Lung (tissue), 12 donors: ENCODE measurements around the gene CACNA1I. TPM values are rescaled to one million over a fixed set of nuclear protein-coding genes. Genes with fewer than 3 reads are reported as not detected.

Experiments used
- ATAC-seq: fragments of 200-7000 bp; cut with Tn5 transposase; one replicate; pipeline ENCODE4 v1.9.1; 2020; ENCODE audit warnings: moderate number of reproducible peaks; ENCODE audit not compliant: insufficient read depth, low FRiP score
- DNase-seq, 3 donors: peaks; one replicate each; pipeline ENCODE4 v3.0.0-alpha.2; 2013 to 2017
- H3K27ac ChIP-seq, 2 donors: one replicate each; pipeline ENCODE4 v1.5.1; 2013; ENCODE audit warnings: mild to moderate bottlenecking in 2 of 2, moderate library complexity in 2 of 2, control low read depth in 1 of 2, inconsistent platforms in 1 of 2, low read depth in 1 of 2, low read length in 1 of 2
- H3K27me3 ChIP-seq, 3 donors: one replicate each; pipeline ENCODE4 v1.5.1; 2013; ENCODE audit warnings: low read length in 2 of 3; ENCODE audit not compliant: control insufficient read depth in 3 of 3, insufficient read depth in 3 of 3
- H3K36me3 ChIP-seq, 4 donors: one replicate each; pipeline ENCODE4 v1.5.1; 2013; ENCODE audit warnings: low read length in 4 of 4, mild to moderate bottlenecking in 1 of 4, moderate library complexity in 1 of 4; ENCODE audit not compliant: control insufficient read depth in 4 of 4, insufficient read depth in 4 of 4
- H3K4me1 ChIP-seq, 5 donors: one replicate each; pipeline ENCODE4 v1.5.1; 2013; ENCODE audit warnings: low read length in 5 of 5, mild to moderate bottlenecking in 2 of 5, moderate library complexity in 1 of 5; ENCODE audit not compliant: control insufficient read depth in 5 of 5, insufficient read depth in 5 of 5
- H3K4me3 ChIP-seq: one replicate; pipeline ENCODE4 v1.5.1; 2013; ENCODE audit warnings: mild to moderate bottlenecking, control low read depth, moderate library complexity
- H3K9ac ChIP-seq, 2 donors: one replicate each; pipeline ENCODE4 v1.5.1; 2013; ENCODE audit warnings: low read length in 2 of 2, control low read depth in 1 of 2; ENCODE audit not compliant: insufficient read depth in 1 of 2
- H3K9me3 ChIP-seq, 4 donors: one replicate each; pipeline ENCODE4 v1.5.1; 2013; ENCODE audit warnings: low read length in 3 of 4, mild to moderate bottlenecking in 1 of 4, moderate library complexity in 1 of 4; ENCODE audit not compliant: control insufficient read depth in 4 of 4, insufficient read depth in 3 of 4
- WGBS, 2 donors: extraction: QIAGEN DNeasy Blood & Tissue Kit; methylation state at CpG; one replicate each; pipeline ENCODE4 v1.1.7; 2013; 5-methylcytosine and 5-hydroxymethylcytosine counted together
- polyA plus RNA-seq, 2 donors: library from polyadenylated mRNA; stranded (reverse); fragments of 200-250 nt; gene quantifications; one replicate each; pipeline ENCODE4 v1.2.1, GENCODE V29; 2013
- total RNA-seq, 2 donors: library from RNA; depleted of rRNA in 1 of 2; stranded (reverse); fragments of >200 nt in 1 of 2; gene quantifications; one replicate each; pipeline ENCODE4 v1.2.1, GENCODE V29; 2014 to 2021
- TF ChIP-seq, protein P1 (sequence below): IDR thresholded peaks from 2 replicates; pipeline ENCODE4 v1.5.1; 2012; ENCODE audit warnings: mild to moderate bottlenecking; ENCODE audit errors: control extremely low read depth, extremely low read depth
- donor health status: control.
- donor health status: control.
- donor health status: Bipolar disorder and iron deficiency.
- donor health status: healthy.
- donor health status: DM: yes; HTN: yes; CAD: no.

CACNA1I gene
- total and polyA plus RNA-seq, 4 donors, result 0.07 to 0.22 (median 0.16) TPM

DNA sequence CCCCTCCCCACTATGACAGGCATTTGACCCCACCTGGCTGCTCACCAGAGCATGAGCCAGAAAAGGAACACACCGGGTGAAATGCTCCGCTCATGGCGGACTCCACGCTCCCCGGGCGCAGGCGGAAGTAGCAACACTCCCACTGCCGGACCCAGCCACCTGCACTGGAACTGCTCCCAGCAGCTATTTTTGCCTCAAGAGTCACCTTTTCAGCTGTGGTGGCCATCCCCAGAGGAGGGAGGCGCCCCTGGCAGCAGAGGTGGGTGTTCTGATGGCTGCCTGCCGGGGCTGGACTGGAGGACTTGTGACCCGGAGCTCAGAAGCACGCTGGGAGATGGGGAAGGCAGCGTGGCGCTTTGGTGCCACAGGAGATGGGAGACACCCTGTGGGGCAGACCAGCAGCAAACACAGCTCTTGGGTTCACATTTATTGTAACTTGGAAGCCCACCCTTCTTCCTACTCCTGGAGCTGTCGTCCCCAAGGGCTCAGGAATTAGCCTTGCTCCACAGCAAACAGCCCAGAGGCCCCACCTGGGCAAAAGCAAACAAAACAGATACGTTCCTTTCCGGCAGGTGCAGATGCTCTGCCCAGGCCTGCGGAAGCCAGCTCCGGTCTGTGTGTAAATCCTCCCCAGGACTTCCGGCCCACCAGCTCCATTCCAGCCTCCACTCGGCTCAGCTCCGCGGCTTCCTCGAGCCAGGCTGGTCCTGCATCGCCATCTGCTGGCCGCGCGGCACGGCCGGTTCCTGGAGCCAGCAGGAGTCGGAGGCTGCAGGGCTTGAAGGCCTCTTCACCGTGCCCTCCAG lies 41.7 kb upstream of the CACNA1I start:
- Histone ChIP-seq H3K27ac (peak overlapping the region in 1 of 2 donors; percentile 41), H3K9ac (no peak overlapping the region), H3K4me3 (no peak overlapping the region), H3K36me3 (peaks cover 0 to 39% (median 31%) of the 10 kb centered on the region in 4 donors), H3K4me1 (peaks cover 6 to 44% (median 26%) of the 10 kb centered on the region in 5 donors), H3K9me3 (no peaks in the 10 kb centered on the region), H3K27me3 (no peaks in the 10 kb centered on the region)
- TF ChIP-seq, protein P1, sequence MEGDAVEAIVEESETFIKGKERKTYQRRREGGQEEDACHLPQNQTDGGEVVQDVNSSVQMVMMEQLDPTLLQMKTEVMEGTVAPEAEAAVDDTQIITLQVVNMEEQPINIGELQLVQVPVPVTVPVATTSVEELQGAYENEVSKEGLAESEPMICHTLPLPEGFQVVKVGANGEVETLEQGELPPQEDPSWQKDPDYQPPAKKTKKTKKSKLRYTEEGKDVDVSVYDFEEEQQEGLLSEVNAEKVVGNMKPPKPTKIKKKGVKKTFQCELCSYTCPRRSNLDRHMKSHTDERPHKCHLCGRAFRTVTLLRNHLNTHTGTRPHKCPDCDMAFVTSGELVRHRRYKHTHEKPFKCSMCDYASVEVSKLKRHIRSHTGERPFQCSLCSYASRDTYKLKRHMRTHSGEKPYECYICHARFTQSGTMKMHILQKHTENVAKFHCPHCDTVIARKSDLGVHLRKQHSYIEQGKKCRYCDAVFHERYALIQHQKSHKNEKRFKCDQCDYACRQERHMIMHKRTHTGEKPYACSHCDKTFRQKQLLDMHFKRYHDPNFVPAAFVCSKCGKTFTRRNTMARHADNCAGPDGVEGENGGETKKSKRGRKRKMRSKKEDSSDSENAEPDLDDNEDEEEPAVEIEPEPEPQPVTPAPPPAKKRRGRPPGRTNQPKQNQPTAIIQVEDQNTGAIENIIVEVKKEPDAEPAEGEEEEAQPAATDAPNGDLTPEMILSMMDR, result peak; percentile 97
- DNase-seq (peak; percentile 88 to 95 (median 93)), ATAC-seq (peak; percentile 58)
- 34 to 37% methylated on average over 32 of the region's 32 CpGs for WGBS, 2 donors

DNA sequence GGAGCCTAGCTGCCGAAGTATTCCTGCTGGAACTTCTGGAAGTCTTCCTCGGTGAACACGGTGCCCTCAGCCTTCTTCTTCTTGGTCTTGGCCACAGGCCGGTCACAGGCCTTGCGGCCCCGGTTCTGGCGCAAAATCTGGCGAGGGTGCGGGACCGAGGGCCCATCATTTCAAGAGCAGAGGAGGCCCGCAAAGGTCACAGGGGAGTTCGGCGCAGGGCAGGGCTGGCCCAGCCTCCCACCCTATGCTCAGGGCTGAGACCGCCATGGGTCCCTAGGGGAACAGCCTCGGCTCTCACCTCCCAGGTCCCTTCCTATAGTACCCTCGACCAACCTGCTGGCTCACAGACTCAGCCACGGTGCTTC lies 41.1 kb upstream of the CACNA1I start:
- no peaks in the 10 kb centered on the region for H3K9me3 ChIP-seq
- 58 to 68% methylated on average over 17 of the region's 17 CpGs for WGBS, 2 donors
- TF ChIP-seq, protein P1, result no peak
- peaks cover 6 to 41% (median 26%) of the 10 kb centered on the region in 5 donors for H3K4me1 ChIP-seq
- H3K9ac ChIP-seq, result no peak overlapping the region
- H3K36me3 ChIP-seq, result peaks cover 0 to 33% (median 26%) of the 10 kb centered on the region in 4 donors
- no peaks in the 10 kb centered on the region for H3K27me3 ChIP-seq
- DNase-seq (no peak), ATAC-seq (no peak)
- H3K27ac ChIP-seq, result peak overlapping the region in 1 of 2 donors; percentile 41
- H3K4me3 ChIP-seq, result no peak overlapping the region

DNA sequence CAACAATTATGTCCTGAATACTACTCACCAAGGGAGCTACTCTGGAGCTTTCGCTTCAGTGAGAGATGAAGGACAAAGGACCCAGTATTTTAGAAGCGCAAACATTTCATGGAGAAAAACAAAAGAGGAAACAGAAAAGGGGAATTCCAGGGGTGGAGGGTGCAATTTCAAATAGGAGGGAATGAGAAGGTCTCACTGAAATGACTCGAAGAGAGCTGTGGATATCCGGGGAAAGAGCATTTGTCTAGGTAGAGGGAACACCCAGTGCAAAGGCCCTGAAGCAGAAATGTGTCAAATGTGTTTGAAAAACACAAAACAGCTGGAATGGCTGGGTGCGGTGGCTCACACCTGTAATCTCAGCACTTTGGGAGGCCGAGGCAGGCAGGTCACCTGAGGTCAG lies 40.4 kb upstream of the CACNA1I start:
- Histone ChIP-seq H3K27me3 (no peaks in the 10 kb centered on the region), H3K4me1 (peaks cover 6 to 44% (median 26%) of the 10 kb centered on the region in 5 donors), H3K4me3 (no peak overlapping the region), H3K27ac (no peak overlapping the region), H3K36me3 (peaks cover 0 to 27% (median 21%) of the 10 kb centered on the region in 4 donors), H3K9ac (no peak overlapping the region), H3K9me3 (no peaks in the 10 kb centered on the region)
- TF ChIP-seq, protein P1, result no peak
- DNase-seq, result no peak
- WGBS, 2 donors, result 75 to 78% methylated on average over 6 of the region's 6 CpGs
- no peak for ATAC-seq
